ENCODE results near the gene RAG2. TPM values are rescaled to one million over a fixed set of nuclear protein-coding genes. Genes with fewer than 3 reads are reported as not detected.

Gene RAG2
- total RNA-seq, 1 experiment from 2014 or later = not detected

- no peak overlapping the region for H2AFZ ChIP-seq (ENCODE audit: low read depth, low read length, poor library complexity, severe bottlenecking)
- no peaks in the 10 kb centered on the region for H3K4me1 ChIP-seq (ENCODE audit: control insufficient read depth in 1 of 2, insufficient read depth in 2 of 2, low read length in 2 of 2)
- no peaks in the 10 kb centered on the region for H4K20me1 ChIP-seq (ENCODE audit: insufficient read depth)
- H3K9me3 ChIP-seq (ENCODE audit: control insufficient read depth in 1 of 2, insufficient read depth in 1 of 2, low read depth in 1 of 2, low read length in 2 of 2) = no peaks in the 10 kb centered on the region
- ATAC-seq (no peak), DNase-seq (ENCODE audit: low read depth, low spot score) (no peak)
- H3K4me3 ChIP-seq (replicated peaks in 1 of 2; ENCODE audit: low read depth in 1 of 2, low read length in 2 of 2) = no peak overlapping the region
- H3K27me3 ChIP-seq (ENCODE audit: insufficient read depth, low read length) = no peaks in the 10 kb centered on the region
- ChIA-PET RAD21 (ENCODE audit: low non-redundant PET in 1 of 2, low total read pairs in 2 of 2, uncharacterized antibody in 2 of 2, unreplicated experiment in 2 of 2) (no interaction called here), CTCF (interaction anchor here (2.1 kb wide), 1 partner anchor 59 kb away, joined by 12 read pairs; no protein-coding TSS in a partner anchor), POLR2A (no interaction called here)
- no TSS peak for BruUV-seq (replicated peaks)
- intact Hi-C loops (cut with micrococcal nuclease) = loop anchor here (10.0 kb wide), 1 partner anchor 329 kb away; the partner anchor contains the start of gene PRR5L
- no peak overlapping the region for H3K27ac ChIP-seq (ENCODE audit: low read depth, low read length)
- H3K9me2 ChIP-seq (ENCODE audit: insufficient read depth) = no peaks in the 10 kb centered on the region
- no peaks in the 10 kb centered on the region for H3K36me3 ChIP-seq (ENCODE audit: control insufficient read depth in 1 of 2, insufficient read depth in 2 of 2, low read length in 2 of 2)
- TF ChIP-seq YY1 (IDR thresholded peaks at IDR 0.05; ENCODE audit: extremely low read depth, insufficient replicate concordance, low read depth, low read length) (no peak), POLR2AphosphoS5 (IDR thresholded peaks at IDR 0.05; ENCODE audit: low read depth, low read length) (no peak), SRF (IDR thresholded peaks at IDR 0.05; ENCODE audit: low read depth) (no peak), REST (IDR thresholded peaks at IDR 0.05; ENCODE audit: low read depth) (no peak), MAX (IDR thresholded peaks at IDR 0.05) (no peak), POLR2A (IDR thresholded peaks at IDR 0.05; ENCODE audit: borderline replicate concordance, extremely low read depth, insufficient read depth, insufficient read length) (no peak), TCF7L2 (IDR thresholded peaks at IDR 0.05; ENCODE audit: borderline replicate concordance, extremely low read depth, insufficient read depth, insufficient read length) (no peak), JUND (IDR thresholded peaks at IDR 0.05) (no peak), ZFX (IDR thresholded peaks at IDR 0.05) (no peak), CBX3 (IDR thresholded peaks at IDR 0.05; ENCODE audit: low read depth) (no peak), EGR1 (IDR thresholded peaks at IDR 0.05; ENCODE audit: low read depth) (no peak)
- no peaks in the 10 kb centered on the region for H3K79me2 ChIP-seq (ENCODE audit: insufficient read depth, low read length)
- H3K4me2 ChIP-seq (ENCODE audit: low read length) = no peak overlapping the region
- no peak overlapping the region for H3K9ac ChIP-seq (ENCODE audit: low read length)
Observed at GRCh38 chr11:36623494-36623893, 25.5 kb upstream of the RAG2 start.
